DMS 273 treated with DMSO at 0.1 percent for 48 hours (cell line): ENCODE measurements around the gene MCTP1.
"Not testable (repeated sequence)": the region's sequence is repeated elsewhere in the genome, so short reads cannot be mapped to it uniquely, and the experiment has no call there.

Experiments
- DNase-seq: peaks from one replicate; lab custom pipeline; 2025; lab: John Stamatoyannopoulos, UW

Gene MCTP1

GRCh38 chr5:95027775-95028174 lies 257.1 kb downstream of the MCTP1 start:
- no peak for DNase-seq

DNA sequence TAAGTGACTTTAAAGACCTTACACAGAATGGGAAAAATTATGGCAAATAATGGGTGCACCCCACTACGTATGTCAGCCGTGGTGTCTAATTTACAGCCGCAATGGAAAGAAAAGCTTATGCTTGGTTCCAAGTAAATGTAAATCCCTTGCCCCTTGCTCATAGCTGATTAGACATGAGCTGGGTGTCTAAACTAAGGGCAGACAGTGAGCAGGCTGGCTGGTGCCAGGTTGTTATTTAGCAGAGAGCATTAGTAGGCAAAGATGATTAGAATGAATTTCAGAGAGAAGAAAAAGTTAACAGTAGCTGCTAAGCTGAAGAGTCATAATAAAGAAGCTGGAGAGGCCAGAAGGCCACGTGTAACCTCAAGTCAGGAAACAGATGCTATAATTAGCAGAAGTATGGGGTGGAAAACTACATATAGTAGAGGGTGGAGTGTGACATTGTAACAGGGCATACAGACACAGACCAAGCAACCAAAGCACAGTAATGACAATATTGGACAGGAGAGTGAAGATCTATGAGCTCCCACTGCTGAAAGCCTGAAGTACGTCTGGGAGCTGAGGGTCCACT lies 257.7 kb downstream of the MCTP1 start:
- no peak for DNase-seq

DNA sequence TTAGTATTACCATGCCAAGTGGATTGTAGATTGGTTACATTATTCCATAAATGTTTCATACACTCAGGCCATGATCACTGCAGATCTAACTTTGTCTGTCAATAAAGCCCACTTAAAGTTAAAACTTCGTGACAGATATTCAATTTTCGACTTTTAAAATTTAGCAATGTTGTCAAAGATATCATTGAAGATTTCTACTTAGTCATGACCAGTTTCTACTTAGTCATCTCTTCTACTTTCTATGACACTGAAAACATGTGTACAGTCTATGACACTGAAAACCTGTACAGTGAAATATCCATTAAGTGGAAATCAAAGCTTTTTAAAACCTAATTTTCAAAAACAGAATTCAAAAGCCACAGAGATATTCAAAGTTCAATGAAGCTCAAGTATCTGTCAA lies 258.2 kb downstream of the MCTP1 start:
- no peak for DNase-seq

- DNase-seq = no peak
Measured at GRCh38 chr5:95022967-95023695, 261.8 kb downstream of the MCTP1 start.

- DNase-seq = no peak
Measured at GRCh38 chr5:95020345-95020744, 264.5 kb downstream of the MCTP1 start.

GRCh38 chr5:95018946-95019345 lies 265.9 kb downstream of the MCTP1 start:
- no peak for DNase-seq

- DNase-seq = no peak
Measured at GRCh38 chr5:95018511-95018910, 266.4 kb downstream of the MCTP1 start.

GRCh38 chr5:95009812-95010211 lies 275.1 kb downstream of the MCTP1 start:
- DNase-seq = no peak

DNA sequence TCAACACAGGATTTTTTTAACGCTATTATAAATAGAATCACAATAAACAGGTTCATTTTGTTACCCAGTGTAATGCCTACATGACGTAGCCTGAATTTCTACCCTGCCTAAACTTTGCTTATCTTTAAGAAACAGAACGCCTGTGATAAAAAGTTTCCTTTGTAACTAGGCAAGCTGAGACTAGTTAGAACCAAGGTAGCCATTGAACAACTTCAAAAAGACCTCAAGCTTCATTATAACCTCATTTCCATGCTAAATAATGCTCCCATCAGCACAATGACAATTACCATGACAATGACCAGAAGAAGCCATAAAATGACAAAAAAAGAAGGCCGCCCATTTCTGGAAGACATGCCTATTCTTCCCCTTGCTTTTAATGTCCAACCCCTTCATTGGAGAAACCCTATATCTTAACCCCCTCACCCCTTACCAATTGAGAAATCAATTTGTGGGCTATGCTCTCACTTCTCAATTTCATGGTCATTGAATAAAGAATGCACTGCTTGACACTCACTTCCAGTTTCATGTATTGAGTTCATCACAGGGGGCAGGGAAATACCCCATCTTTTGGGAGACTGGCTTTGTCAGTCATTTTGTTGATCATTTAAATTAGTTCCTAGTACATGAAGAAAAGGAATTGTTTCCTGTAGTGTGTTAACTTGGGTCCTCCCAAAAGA lies 276.8 kb downstream of the MCTP1 start:
- no peak for DNase-seq

DNA sequence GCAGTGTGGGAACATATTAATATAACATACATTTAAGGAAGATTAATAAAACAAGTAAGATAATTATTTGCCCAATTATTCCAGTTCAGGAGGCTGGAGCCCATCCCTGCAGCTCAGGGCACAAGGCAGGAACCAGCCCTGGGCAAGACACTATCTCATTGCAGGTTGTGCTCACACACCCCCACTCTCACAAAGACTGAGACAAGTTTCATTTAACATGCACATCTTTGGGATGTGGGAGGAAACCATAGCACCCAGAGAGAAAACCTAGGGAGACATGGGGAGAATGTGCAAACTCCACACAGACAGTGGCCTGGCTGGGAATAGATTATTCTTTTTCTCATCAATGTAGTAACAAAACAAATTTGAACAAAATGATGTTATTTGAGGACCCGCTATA lies 279.1 kb downstream of the MCTP1 start:
- DNase-seq = no peak

GRCh38 chr5:94998670-94999069 lies 286.2 kb downstream of the MCTP1 start:
- no peak for DNase-seq

DNA sequence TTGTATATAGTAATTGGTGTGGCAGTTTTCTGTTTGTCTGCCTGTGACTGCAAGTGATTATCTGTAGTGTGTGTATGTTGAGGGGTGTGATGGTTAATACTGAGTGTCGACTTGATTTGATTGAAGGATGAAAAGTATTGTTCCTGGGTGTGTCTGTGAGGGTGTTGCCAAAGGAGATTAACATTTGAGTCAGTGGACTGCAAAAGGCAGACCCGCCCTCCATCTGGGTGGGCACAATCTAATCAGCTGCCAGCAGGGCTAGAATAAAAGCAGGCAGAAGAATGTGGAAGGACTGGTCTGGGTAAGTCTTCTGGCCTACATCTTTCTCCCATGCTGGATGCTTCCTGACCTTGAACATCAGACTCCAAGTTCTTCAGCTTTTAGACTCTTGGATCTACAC lies 290.4 kb downstream of the MCTP1 start:
- DNase-seq = not testable (repeated sequence)

- DNase-seq = peak; percentile 68
Measured at GRCh38 chr5:94993491-94993890, 291.4 kb downstream of the MCTP1 start.

GRCh38 chr5:94992325-94992724 lies 292.6 kb downstream of the MCTP1 start:
- no peak for DNase-seq

DNA sequence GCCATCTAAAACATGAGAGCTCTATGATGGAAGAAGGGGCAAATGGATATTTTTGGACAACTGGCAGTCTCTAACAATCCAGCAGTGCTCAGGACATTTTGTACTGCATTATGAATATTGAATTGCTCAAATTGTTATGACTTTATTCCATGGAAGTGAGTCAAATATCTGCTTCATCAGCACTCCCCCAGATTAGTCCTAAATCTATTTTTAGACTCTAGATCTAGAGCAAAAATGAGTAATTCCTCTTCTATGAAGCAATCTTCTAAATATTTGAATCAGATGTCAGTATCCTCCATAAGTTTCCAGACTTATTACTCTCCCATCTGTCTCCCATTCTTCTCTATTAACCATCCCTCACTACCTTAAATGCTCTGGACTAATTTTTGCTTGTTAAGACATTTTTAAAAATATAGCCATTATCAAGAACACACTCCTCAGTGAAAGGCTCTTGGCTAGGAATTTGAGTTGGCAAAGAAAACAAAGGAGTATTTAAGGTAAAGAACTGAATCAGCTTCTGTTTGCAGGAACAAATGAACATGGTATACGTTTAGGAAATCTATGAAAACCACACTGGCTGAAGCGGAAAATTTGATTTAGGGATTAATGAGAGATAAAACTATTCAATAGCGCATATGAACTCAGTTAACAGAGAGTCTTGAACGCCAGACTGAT lies 300.9 kb downstream of the MCTP1 start:
- no peak for DNase-seq

DNA sequence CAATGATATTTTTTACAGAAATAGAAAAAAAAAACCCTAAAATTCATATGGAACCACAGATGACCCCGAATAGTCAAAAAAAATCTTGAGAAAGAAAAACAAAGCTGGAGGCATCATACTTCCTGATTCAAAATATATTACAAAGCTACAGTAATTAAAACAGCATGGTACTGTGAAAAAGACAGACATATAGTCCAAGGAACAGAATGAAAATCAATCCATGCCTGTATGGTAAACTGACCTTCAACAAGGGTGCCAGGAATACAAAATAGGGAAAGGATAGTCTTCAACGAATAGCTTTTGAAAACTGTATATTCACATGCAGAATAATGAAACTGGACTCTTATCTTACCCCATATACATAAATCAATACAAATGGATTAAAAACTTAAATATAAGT lies 307.5 kb downstream of the MCTP1 start:
- DNase-seq = no peak

- DNase-seq = no peak
Measured at GRCh38 chr5:94976853-94977252, 308.0 kb downstream of the MCTP1 start.

GRCh38 chr5:94972268-94972667 lies 312.6 kb downstream of the MCTP1 start:
- no peak for DNase-seq

DNA sequence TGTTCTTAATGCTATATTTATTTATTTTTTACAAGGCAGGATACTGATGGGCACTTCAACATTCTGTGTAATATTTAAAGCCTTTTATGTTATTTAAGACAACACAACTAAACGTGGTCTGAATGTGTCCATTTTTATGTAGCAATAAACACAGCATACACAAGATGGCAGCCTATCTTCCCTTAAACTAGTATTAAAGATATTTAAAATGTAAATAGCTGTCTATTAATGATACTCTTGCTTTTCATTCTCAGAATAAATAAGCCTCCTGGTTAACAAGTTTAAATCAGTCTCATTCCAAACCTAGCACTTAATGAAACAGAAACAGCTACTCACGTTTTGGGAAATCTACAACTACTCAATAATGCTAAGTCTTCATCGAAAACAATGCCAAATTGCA lies 315.7 kb downstream of the MCTP1 start:
- DNase-seq = peak; percentile 19

DNA sequence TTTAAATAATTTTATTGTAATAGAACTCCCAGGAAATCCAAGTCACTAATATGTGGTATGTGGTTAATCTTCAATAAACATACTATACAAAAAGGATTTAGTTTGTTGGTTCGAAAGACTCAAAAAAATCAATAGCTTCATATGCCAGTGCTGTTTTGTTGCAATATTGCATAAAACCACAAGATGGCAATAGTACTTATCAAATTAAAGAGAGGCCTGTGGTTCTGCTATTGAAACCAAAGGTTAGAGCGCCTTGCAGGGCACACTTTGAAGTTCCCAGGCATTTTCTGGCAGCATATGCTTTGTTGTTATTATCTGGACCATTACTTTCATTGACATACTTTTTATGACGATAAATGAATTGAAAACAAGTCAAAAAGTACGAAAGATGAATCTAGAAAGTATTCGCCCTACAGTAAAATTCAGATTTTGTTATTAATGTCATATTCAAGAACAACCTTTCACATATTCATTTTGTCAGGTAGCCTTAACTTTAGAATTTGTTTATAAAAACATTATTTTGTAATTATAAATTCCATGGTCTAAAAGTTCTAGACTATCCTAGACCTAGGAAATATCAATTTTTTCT lies 316.3 kb downstream of the MCTP1 start:
- DNase-seq = peak; percentile 69

DNA sequence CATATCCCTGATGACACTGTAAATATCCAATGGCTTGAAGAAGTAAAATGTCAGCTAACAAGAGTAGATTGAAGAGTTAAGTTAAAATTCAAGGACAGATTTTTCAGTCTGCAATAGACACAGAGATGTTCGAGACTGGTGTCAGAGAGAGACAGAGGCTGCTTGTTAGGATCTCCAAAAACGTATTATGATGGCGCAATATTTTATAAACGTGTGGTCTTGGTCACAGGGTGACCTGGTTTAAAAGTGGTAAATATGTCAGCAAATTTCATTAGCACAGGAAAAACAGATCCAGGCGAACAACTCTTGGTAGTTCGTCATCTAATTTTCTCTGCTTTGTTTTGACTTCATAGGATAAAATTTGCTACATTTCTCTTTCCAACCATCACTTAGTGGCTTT lies 317.4 kb downstream of the MCTP1 start:
- DNase-seq = no peak

DNA sequence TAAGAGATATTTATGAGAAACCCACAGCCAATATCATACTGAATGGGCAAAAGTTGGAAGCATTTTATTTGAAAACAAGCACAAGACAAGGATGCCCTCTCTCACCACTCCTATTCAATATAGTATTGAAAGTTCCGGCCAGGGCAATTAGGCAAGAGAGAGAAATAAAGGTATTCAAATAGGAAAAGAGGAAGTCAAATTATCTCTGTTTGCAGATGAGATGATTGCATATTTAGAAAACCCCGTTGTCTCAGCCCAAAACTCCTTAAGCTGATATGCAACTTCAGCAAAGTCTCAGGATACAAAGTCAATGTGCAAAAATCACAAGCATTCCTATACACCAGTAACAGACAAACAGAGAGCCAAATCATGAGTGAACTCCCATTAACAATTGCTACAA lies 325.6 kb downstream of the MCTP1 start:
- DNase-seq = not testable (repeated sequence)

DNA sequence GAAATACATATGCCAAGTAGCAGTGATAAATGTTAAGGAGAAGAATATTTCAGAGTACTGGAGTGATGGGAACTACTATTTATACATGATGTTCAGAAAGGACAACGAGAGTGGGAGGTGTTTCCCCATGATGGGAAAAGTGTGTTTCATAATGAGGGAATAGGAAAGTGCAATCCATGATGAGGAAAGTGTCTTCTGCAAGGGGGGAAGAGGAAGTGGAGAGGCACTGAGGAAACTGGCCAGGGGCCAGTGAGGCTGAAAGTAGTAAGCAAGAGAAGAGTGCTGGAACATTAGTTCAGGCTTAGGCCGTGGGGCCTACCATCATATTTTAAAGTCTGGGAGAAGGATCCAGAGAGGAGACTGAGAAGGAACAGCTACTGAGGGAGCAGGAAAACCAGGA lies 339.2 kb downstream of the MCTP1 start:
- no peak for DNase-seq
